Measurements from ENCODE around the gene MECP2.
"Not testable (repeated sequence)": the region's sequence is repeated elsewhere in the genome, so short reads cannot be mapped to it uniquely, and the experiment has no call there.

Gene MECP2

GRCh38 chrX:153984351-153985178 is 113.0 kb downstream of the MECP2 start:
- DNase-seq = no peak

GRCh38 chrX:153983321-153983801 is 114.2 kb downstream of the MECP2 start:
- no peak for DNase-seq

- DNase-seq = no peak
These were observed 115.6 kb downstream of the MECP2 start for GRCh38 chrX:153981771-153982533.

- DNase-seq = no peak
These were observed 116.3 kb downstream of the MECP2 start for GRCh38 chrX:153981231-153981630.

- DNase-seq = not testable (repeated sequence)
These were observed 117.1 kb downstream of the MECP2 start for GRCh38 chrX:153980394-153980793.

GRCh38 chrX:153974726-153975286 is 122.7 kb downstream of the MECP2 start:
- no peak for DNase-seq

- no peak for DNase-seq
These were observed 123.4 kb downstream of the MECP2 start for GRCh38 chrX:153974003-153974725.

- DNase-seq = no peak
These were observed 124.2 kb downstream of the MECP2 start for GRCh38 chrX:153973127-153974002.

- DNase-seq = peak; percentile 90
These were observed 125.0 kb downstream of the MECP2 start, which contains the start of gene TMEM187 for GRCh38 chrX:153972368-153973126. TMEM187 (plus strand) TSS chrX:153972754; CDS start chrX:153982063, 9,309 bp downstream.

All from right forelimb (tissue), 1 donor.